ENCODE data around the gene GREB1. TPM values are rescaled to one million over a fixed set of nuclear protein-coding genes. Genes with fewer than 3 reads are reported as not detected.

The GREB1 gene
- polyA plus RNA-seq, 1 experiment = 0.12 TPM

DNA sequence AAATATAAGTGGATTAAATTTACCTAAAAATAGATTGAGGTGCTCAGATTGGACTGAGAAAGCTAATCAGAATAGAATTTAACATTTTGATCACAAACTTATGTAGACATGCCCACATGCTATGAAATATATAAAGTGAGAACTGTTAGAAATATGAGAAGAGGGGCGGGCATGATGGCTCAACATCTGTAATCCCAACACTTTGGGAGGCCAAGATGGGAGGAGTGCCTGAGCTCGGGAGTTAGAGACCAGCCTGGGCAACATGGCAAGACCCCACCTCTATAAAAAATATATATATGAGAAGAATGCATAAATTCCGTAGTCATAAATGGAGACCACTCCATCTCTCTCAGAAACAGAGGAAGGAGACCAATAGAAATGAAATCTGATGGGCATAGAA, 110.4 kb downstream of the GREB1 start:
- Histone ChIP-seq H3K4me3 (ENCODE audit: low read depth, low read length) (no peak overlapping the region), H3K27ac (ENCODE audit: low read depth, low read length) (no peak overlapping the region), H3K27me3 (ENCODE audit: control insufficient read depth, insufficient read depth, low read length) (peaks cover 16% of the 10 kb centered on the region), H3K9me3 (ENCODE audit: control insufficient read depth, insufficient read depth, low read length) (no peaks in the 10 kb centered on the region)
- POLR2A ChIA-PET = no interaction called here
- no peak for DNase-seq (ENCODE audit: low read depth, low spot score)
- CTCF ChIA-PET = no interaction called here
- no peak for TF ChIP-seq CTCF (IDR thresholded peaks at IDR 0.05; ENCODE audit: low read depth, low read length)

GRCh38 chr2:11646530-11646929, 112.7 kb downstream of the GREB1 start:
- Histone ChIP-seq H3K27me3 (ENCODE audit: control insufficient read depth, insufficient read depth, low read length) (peaks cover 25% of the 10 kb centered on the region), H3K9me3 (ENCODE audit: control insufficient read depth, insufficient read depth, low read length) (no peaks in the 10 kb centered on the region), H3K27ac (ENCODE audit: low read depth, low read length) (no peak overlapping the region), H3K4me3 (ENCODE audit: low read depth, low read length) (no peak overlapping the region)
- no peak for DNase-seq (ENCODE audit: low read depth, low spot score)
- POLR2A ChIA-PET = no interaction called here
- CTCF ChIA-PET = no interaction called here
- TF ChIP-seq CTCF (IDR thresholded peaks at IDR 0.05; ENCODE audit: low read depth, low read length) = no peak

- peak; percentile 47 for TF ChIP-seq CTCF (IDR thresholded peaks at IDR 0.05; ENCODE audit: low read depth, low read length)
- CTCF ChIA-PET = interaction anchor here (0.8 to 1.3 kb wide), 2 partner anchors 169 to 516 kb away, joined by 3 to 5 read pairs; a partner anchor contains a TSS
- Histone ChIP-seq H3K4me3 (ENCODE audit: low read depth, low read length) (no peak overlapping the region), H3K27me3 (ENCODE audit: control insufficient read depth, insufficient read depth, low read length) (peaks cover 29% of the 10 kb centered on the region), H3K9me3 (ENCODE audit: control insufficient read depth, insufficient read depth, low read length) (no peaks in the 10 kb centered on the region), H3K27ac (ENCODE audit: low read depth, low read length) (no peak overlapping the region)
- POLR2A ChIA-PET = no interaction called here
- DNase-seq (ENCODE audit: low read depth, low spot score) = no peak
These were observed 114.2 kb downstream of the GREB1 start for GRCh38 chr2:11647834-11648600.

GRCh38 chr2:11649093-11649492, 115.2 kb downstream of the GREB1 start:
- no peak for TF ChIP-seq CTCF (IDR thresholded peaks at IDR 0.05; ENCODE audit: low read depth, low read length)
- no peak for DNase-seq (ENCODE audit: low read depth, low spot score)
- ChIA-PET CTCF (no interaction called here), POLR2A (no interaction called here)
- Histone ChIP-seq H3K4me3 (ENCODE audit: low read depth, low read length) (no peak overlapping the region), H3K27ac (ENCODE audit: low read depth, low read length) (no peak overlapping the region), H3K9me3 (ENCODE audit: control insufficient read depth, insufficient read depth, low read length) (no peaks in the 10 kb centered on the region), H3K27me3 (ENCODE audit: control insufficient read depth, insufficient read depth, low read length) (peaks cover 28% of the 10 kb centered on the region)

DNA sequence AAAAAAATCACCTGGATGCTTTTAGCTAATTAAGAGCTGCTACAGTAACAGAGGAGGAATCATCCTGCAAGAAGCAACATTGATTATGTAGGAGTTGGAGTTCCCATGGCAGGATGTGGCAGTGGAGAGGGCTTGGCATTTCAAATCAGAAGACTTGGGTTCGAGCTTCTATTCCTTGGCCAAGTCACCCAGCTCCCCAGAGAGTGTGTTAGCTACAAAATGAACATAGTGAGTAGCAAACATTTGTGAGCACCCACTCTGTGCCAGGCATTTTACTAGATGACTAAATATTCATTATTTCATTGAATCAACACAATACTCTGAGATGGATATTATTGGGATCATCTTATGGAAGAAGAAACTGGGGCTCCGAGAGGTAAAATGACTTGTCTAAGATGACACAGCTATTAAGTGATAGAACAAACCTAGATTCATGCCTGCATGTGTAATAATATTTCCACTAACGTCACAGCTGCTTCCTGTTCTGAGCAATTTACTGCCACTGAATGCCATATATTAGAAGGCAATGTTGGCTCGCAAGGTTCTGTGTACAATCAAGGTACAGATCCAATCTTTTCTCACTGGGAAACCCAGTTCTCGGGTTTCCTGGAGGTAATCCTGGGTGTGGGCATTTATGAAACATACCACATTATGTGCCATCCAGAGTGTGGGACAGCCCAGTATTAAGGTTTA, 118.2 kb downstream of the GREB1 start:
- ChIA-PET CTCF (no interaction called here), POLR2A (no interaction called here)
- Histone ChIP-seq H3K27ac (ENCODE audit: low read depth, low read length) (no peak overlapping the region), H3K4me3 (ENCODE audit: low read depth, low read length) (no peak overlapping the region), H3K27me3 (ENCODE audit: control insufficient read depth, insufficient read depth, low read length) (peaks cover 29% of the 10 kb centered on the region), H3K9me3 (ENCODE audit: control insufficient read depth, insufficient read depth, low read length) (no peaks in the 10 kb centered on the region; the same call in 1 of the 2 replicates)
- DNase-seq (ENCODE audit: low read depth, low spot score) = no peak
- TF ChIP-seq CTCF (IDR thresholded peaks at IDR 0.05; ENCODE audit: low read depth, low read length) = no peak
